Measurements from ENCODE around the gene HLA-DMA. TPM values are rescaled to one million over a fixed set of nuclear protein-coding genes. Genes with fewer than 3 reads are reported as not detected.

HLA-DMA gene
- total RNA-seq, 2 experiments from 2014 or later: 9.9 to 11.7 TPM

- ChIA-PET POLR2A (interaction anchor here (0.6 to 5.8 kb wide), 12 partner anchors 10 to 1315 kb away, joined by 3 to 45 read pairs (median 3); partner anchors contain the start of genes HLA-DMA, HLA-DPB1, PSMB9 and TAP1), CTCF (interaction anchor here (0.7 to 3.1 kb wide), 11 partner anchors 8 to 130 kb away, joined by 3 to 23 read pairs (median 4); partner anchors contain the start of genes HLA-DMA and TAP2)
Measured at GRCh38 chr6:32968093-32968866, 15.4 kb upstream of the HLA-DMA start, which contains the start of gene BRD2. BRD2 (plus strand) TSS chr6:32968594; CDS start chr6:32972899, 4,305 bp downstream.

GRCh38 chr6:32967151-32968091 lies 14.5 kb upstream of the HLA-DMA start:
- ChIA-PET POLR2A (interaction anchor here (0.6 to 5.8 kb wide), 12 partner anchors 9 to 1314 kb away, joined by 3 to 45 read pairs (median 3); partner anchors contain the start of genes HLA-DMA, HLA-DPB1, PSMB9 and TAP1), CTCF (interaction anchor here (0.9 to 3.1 kb wide), 15 partner anchors 9 to 133 kb away, joined by 3 to 23 read pairs (median 4); partner anchors contain the start of genes HLA-DMA and HLA-DMB)

- CTCF ChIA-PET: interaction anchor here (0.9 to 1.9 kb wide), 3 partner anchors 12 to 53 kb away, joined by 3 to 9 read pairs (median 4); partner anchors contain the start of gene HLA-DMA
- POLR2A ChIA-PET: no interaction called here
Measured at GRCh38 chr6:32964776-32965175, 11.9 kb upstream of the HLA-DMA start.

GRCh38 chr6:32963866-32964265 lies 11.0 kb upstream of the HLA-DMA start:
- CTCF ChIA-PET: interaction anchor here (1.1 to 1.9 kb wide), 4 partner anchors 10 to 54 kb away, joined by 3 to 9 read pairs (median 4); no protein-coding TSS in a partner anchor
- POLR2A ChIA-PET: interaction anchor here (0.8 kb wide), 1 partner anchor 8 kb away, joined by 6 read pairs; no protein-coding TSS in a partner anchor

- POLR2A ChIA-PET: no interaction called here
- CTCF ChIA-PET: interaction anchor here (1.3 to 1.9 kb wide), 2 partner anchors 8 to 10 kb away, joined by 4 to 5 read pairs; partner anchors contain the start of gene HLA-DMA
Measured at GRCh38 chr6:32962213-32962826, 9.4 kb upstream of the HLA-DMA start.

GRCh38 chr6:32960563-32960962 lies 7.7 kb upstream of the HLA-DMA start:
- POLR2A ChIA-PET: no interaction called here
- CTCF ChIA-PET: interaction anchor here (1.5 kb wide), 1 partner anchor 16 kb away, joined by 3 read pairs; no protein-coding TSS in a partner anchor

GRCh38 chr6:32956176-32956575 lies 3.3 kb upstream of the HLA-DMA start:
- ChIA-PET CTCF (interaction anchor here (1.2 to 5.9 kb wide), 4 partner anchors 11 to 28 kb away, joined by 6 to 46 read pairs (median 18); partner anchors contain the start of gene BRD2), POLR2A (interaction anchor here (0.6 to 5.0 kb wide), 2 partner anchors 15 to 31 kb away, joined by 3 to 52 read pairs; no protein-coding TSS in a partner anchor)

GRCh38 chr6:32954986-32955802 lies 2.3 kb upstream of the HLA-DMA start:
- CTCF ChIA-PET: interaction anchor here (0.7 to 5.9 kb wide), 10 partner anchors 8 to 449 kb away, joined by 4 to 46 read pairs (median 12); partner anchors contain the start of genes BRD2 and TAP2
- POLR2A ChIA-PET: interaction anchor here (0.6 to 5.0 kb wide), 4 partner anchors 13 to 34 kb away, joined by 3 to 52 read pairs (median 6); partner anchors contain the start of gene BRD2

- ChIA-PET CTCF (interaction anchor here (0.6 to 5.9 kb wide), 15 partner anchors 9 to 480 kb away, joined by 3 to 46 read pairs (median 11); partner anchors contain the start of gene BRD2), POLR2A (interaction anchor here (1.0 to 5.0 kb wide), 3 partner anchors 14 to 20 kb away, joined by 4 to 52 read pairs (median 5); partner anchors contain the start of gene BRD2)
Measured at GRCh38 chr6:32954267-32954666, 1.4 kb upstream of the HLA-DMA start.

- ChIA-PET CTCF (interaction anchor here (0.6 to 5.9 kb wide), 17 partner anchors 10 to 481 kb away, joined by 3 to 46 read pairs (median 11); partner anchors contain the start of genes BRD2, HLA-DMB and TAP2), POLR2A (interaction anchor here (0.5 to 5.0 kb wide), 6 partner anchors 14 to 99 kb away, joined by 3 to 52 read pairs (median 4); partner anchors contain the start of gene BRD2)
Measured at GRCh38 chr6:32953775-32954174, 878 bp upstream of the HLA-DMA start.

- ChIA-PET CTCF (interaction anchor here (1.0 to 3.4 kb wide), 4 partner anchors 10 to 34 kb away, joined by 3 to 19 read pairs (median 8); partner anchors contain the start of genes BRD2 and HLA-DMB), POLR2A (no interaction called here)
Measured at GRCh38 chr6:32950449-32950848, 2.4 kb downstream of the HLA-DMA start.

- CTCF ChIA-PET: interaction anchor here (1.0 to 2.3 kb wide), 3 partner anchors 17 to 34 kb away, joined by 3 to 12 read pairs (median 4); partner anchors contain the start of gene BRD2
Measured at GRCh38 chr6:32950010-32950409, 2.9 kb downstream of the HLA-DMA start.

GRCh38 chr6:32949113-32949512 lies 3.8 kb downstream of the HLA-DMA start:
- CTCF ChIA-PET: interaction anchor here (2.3 kb wide), 1 partner anchor 16 kb away, joined by 12 read pairs; no protein-coding TSS in a partner anchor

More at GRCh38 chr6:32950010-32950409, 2.9 kb downstream of the HLA-DMA start:
- POLR2A ChIA-PET: no interaction called here

GRCh38 chr6:32947552-32948465 lies 5.1 kb downstream of the HLA-DMA start:
- POLR2A ChIA-PET: interaction anchor here (1.8 kb wide), 1 partner anchor 24 kb away, joined by 9 read pairs; no protein-coding TSS in a partner anchor

More at GRCh38 chr6:32949113-32949512, 3.8 kb downstream of the HLA-DMA start:
- POLR2A ChIA-PET: no interaction called here

GRCh38 chr6:32946893-32947292 lies 6.0 kb downstream of the HLA-DMA start:
- CTCF ChIA-PET: interaction anchor here (1.6 to 1.8 kb wide), 2 partner anchors 13 to 90 kb away, joined by 5 to 10 read pairs; no protein-coding TSS in a partner anchor
- POLR2A ChIA-PET: interaction anchor here (1.8 kb wide), 1 partner anchor 25 kb away, joined by 9 read pairs; no protein-coding TSS in a partner anchor

More at GRCh38 chr6:32947552-32948465, 5.1 kb downstream of the HLA-DMA start:
- CTCF ChIA-PET: interaction anchor here (0.8 to 1.8 kb wide), 5 partner anchors 14 to 90 kb away, joined by 3 to 10 read pairs (median 5); no protein-coding TSS in a partner anchor
